OCI-LY7 (cell line): ENCODE data around the gene C10orf53. TPM values are rescaled to one million over a fixed set of nuclear protein-coding genes. Genes with fewer than 3 reads are reported as not detected.

Experiments used
- BruUV-seq: library from RNA; stranded (reverse); fragments of 400-500 nt; replicated peaks from 2 replicates; lab custom pipeline; 2021; lab: Mats Ljungman, UMichigan
- CTCF ChIA-PET: fragments of 300-600 bp; sonication (Branson Sonifier 250); formaldehyde crosslinking; loops from one replicate; lab custom pipeline; 2022; ENCODE audit warnings: antibody characterized with exemption; ENCODE audit not compliant: unreplicated experiment; lab: Charles Lee
- POLR2A ChIA-PET: fragments of 300-600 bp; sonication (Branson Sonifier 250); formaldehyde crosslinking; loops from one replicate; lab custom pipeline; 2022; ENCODE audit warnings: antibody characterized with exemption; lab: Charles Lee
- DNase-seq: peaks from one replicate; pipeline ENCODE4 v3.0.0-alpha.2; 2015; ENCODE audit warnings: low spot score
- H2AFZ ChIP-seq: fragments of 200-600 bp; sonication (generic), shearing (Covaris generic); 2 replicates; pipeline ENCODE4 v1.6.1; 2014; ENCODE audit warnings: mild to moderate bottlenecking, antibody characterized with exemption, low read length, moderate library complexity
- H3K27ac ChIP-seq: fragments of 200-600 bp; sonication (generic); 2 replicates; pipeline ENCODE4 v1.5.1; 2014; ENCODE audit warnings: mixed run types, low read depth, mild to moderate bottlenecking, moderate library complexity, low read length, inconsistent platforms; ENCODE audit not compliant: poor library complexity, severe bottlenecking
- H3K36me3 ChIP-seq: fragments of 200-600 bp; sonication (generic); 2 replicates; pipeline ENCODE4 v1.6.1; 2014; ENCODE audit warnings: mild to moderate bottlenecking, antibody characterized with exemption, low read length, moderate library complexity, mixed read lengths; ENCODE audit not compliant: insufficient read depth
- H3K4me1 ChIP-seq: fragments of 200-600 bp; sonication (generic); 2 replicates; pipeline ENCODE4 v1.5.1; 2014; ENCODE audit warnings: mild to moderate bottlenecking, low read length; ENCODE audit not compliant: insufficient read depth, poor library complexity, severe bottlenecking
- H3K4me2 ChIP-seq: fragments of 200-600 bp; sonication (generic); 2 replicates; pipeline ENCODE4 v1.6.1; 2014; ENCODE audit warnings: mild to moderate bottlenecking, low read length
- H3K4me3 ChIP-seq: fragments of 200-600 bp; sonication (generic); 2 replicates; pipeline ENCODE4 v1.5.1; 2014; ENCODE audit warnings: mild to moderate bottlenecking, low read depth, low read length; ENCODE audit not compliant: poor library complexity, severe bottlenecking
- H3K79me2 ChIP-seq: fragments of 200-600 bp; sonication (generic); 2 replicates; pipeline ENCODE4 v1.6.1; 2016; ENCODE audit warnings: low read depth, mild to moderate bottlenecking, low read length, moderate library complexity, mixed read lengths; ENCODE audit not compliant: insufficient read depth
- H3K9me2 ChIP-seq: fragments of 200-600 bp; sonication (generic); 2 replicates; pipeline ENCODE4 v1.6.1; 2016; ENCODE audit warnings: mild to moderate bottlenecking, low read length, mixed read lengths; ENCODE audit not compliant: insufficient read depth
- H3K9me3 ChIP-seq: fragments of 200-600 bp; sonication (generic); 2 replicates; pipeline ENCODE4 v1.6.1; 2014; ENCODE audit warnings: mild to moderate bottlenecking, mixed run types, low read length, mixed read lengths
- H4K20me1 ChIP-seq: fragments of 200-600 bp; sonication (generic); 2 replicates; pipeline ENCODE4 v1.6.1; 2014; ENCODE audit warnings: mild to moderate bottlenecking, antibody characterized with exemption, low read length, moderate library complexity, mixed read lengths; ENCODE audit not compliant: insufficient read depth
- EZH2phosphoT487 ChIP-seq: fragments of 200-600 bp; sonication (generic); IDR thresholded peaks from 2 replicates; pipeline ENCODE4 v1.6.1; 2018; ENCODE audit warnings: low read depth, borderline replicate concordance, mild to moderate bottlenecking, mixed run types, antibody characterized with exemption, low read length, moderate library complexity, mixed read lengths
- intact Hi-C: fragments of 100-400 bp; cut with micrococcal nuclease; formaldehyde crosslinking; loops from one replicate; pipeline ENCODE4 v1.10.0; 2022; ENCODE audit not compliant: unreplicated experiment
- total RNA-seq, 2 experiments: library from RNA; depleted of rRNA in 1 of 2; stranded (reverse); fragments of >200 nt in 1 of 2; shearing (Covaris generic) in 1 of 2; gene quantifications; 2 replicates each; pipeline ENCODE4 v1.2.3, GENCODE V29; 2014 to 2022
- TF ChIP-seq, protein P1 (sequence below): fragments of 200-600 bp; sonication (generic); conservative IDR thresholded peaks from 2 replicates; pipeline ENCODE4 v1.5.1; 2014; ENCODE audit warnings: mild to moderate bottlenecking, antibody characterized with exemption, low read length, moderate library complexity, mixed read lengths

C10orf53 gene
- total RNA-seq, 2 experiments from 2014 or later, result not detected

- no peaks in the 10 kb centered on the region for H3K36me3 ChIP-seq
- ChIA-PET POLR2A (no interaction called here), CTCF (no interaction called here)
- no peak overlapping the region for H3K4me3 ChIP-seq
- no peaks in the 10 kb centered on the region for H3K79me2 ChIP-seq
- TF ChIP-seq EZH2phosphoT487, result no peak
- TF ChIP-seq, protein P1, sequence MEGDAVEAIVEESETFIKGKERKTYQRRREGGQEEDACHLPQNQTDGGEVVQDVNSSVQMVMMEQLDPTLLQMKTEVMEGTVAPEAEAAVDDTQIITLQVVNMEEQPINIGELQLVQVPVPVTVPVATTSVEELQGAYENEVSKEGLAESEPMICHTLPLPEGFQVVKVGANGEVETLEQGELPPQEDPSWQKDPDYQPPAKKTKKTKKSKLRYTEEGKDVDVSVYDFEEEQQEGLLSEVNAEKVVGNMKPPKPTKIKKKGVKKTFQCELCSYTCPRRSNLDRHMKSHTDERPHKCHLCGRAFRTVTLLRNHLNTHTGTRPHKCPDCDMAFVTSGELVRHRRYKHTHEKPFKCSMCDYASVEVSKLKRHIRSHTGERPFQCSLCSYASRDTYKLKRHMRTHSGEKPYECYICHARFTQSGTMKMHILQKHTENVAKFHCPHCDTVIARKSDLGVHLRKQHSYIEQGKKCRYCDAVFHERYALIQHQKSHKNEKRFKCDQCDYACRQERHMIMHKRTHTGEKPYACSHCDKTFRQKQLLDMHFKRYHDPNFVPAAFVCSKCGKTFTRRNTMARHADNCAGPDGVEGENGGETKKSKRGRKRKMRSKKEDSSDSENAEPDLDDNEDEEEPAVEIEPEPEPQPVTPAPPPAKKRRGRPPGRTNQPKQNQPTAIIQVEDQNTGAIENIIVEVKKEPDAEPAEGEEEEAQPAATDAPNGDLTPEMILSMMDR, result no peak
- H3K27ac ChIP-seq, result no peak overlapping the region
- H3K9me2 ChIP-seq, result no peaks in the 10 kb centered on the region
- H3K4me2 ChIP-seq, result no peak overlapping the region
- DNase-seq, result no peak
- intact Hi-C loops, result no loop called here
- no peaks in the 10 kb centered on the region for H3K4me1 ChIP-seq
- no peaks in the 10 kb centered on the region; the same call in 1 of the 2 replicates for H3K9me3 ChIP-seq
- H2AFZ ChIP-seq, result no peak overlapping the region
- no peaks in the 10 kb centered on the region for H4K20me1 ChIP-seq
- no TSS peak for BruUV-seq
These were observed 15.9 kb upstream of the C10orf53 start for GRCh38 chr10:49663596-49663995.

- ChIA-PET POLR2A (interaction anchor here (1.4 kb wide), 1 partner anchor 15 kb away, joined by 3 read pairs; no protein-coding TSS in a partner anchor), CTCF (no interaction called here)
- Histone ChIP-seq H3K4me1 (no peaks in the 10 kb centered on the region), H3K9me2 (no peaks in the 10 kb centered on the region), H3K9me3 (no peaks in the 10 kb centered on the region), H3K79me2 (no peaks in the 10 kb centered on the region), H3K36me3 (no peaks in the 10 kb centered on the region), H4K20me1 (no peaks in the 10 kb centered on the region), H3K27ac (no peak overlapping the region), H3K4me3 (no peak overlapping the region), H2AFZ (no peak overlapping the region), H3K4me2 (no peak overlapping the region)
- no TSS peak for BruUV-seq
- DNase-seq, result no peak
- intact Hi-C loops, result no loop called here
- TF ChIP-seq, protein P1, result no peak
- no peak for TF ChIP-seq EZH2phosphoT487
These were observed 15.2 kb upstream of the C10orf53 start for GRCh38 chr10:49664006-49664841.

DNA sequence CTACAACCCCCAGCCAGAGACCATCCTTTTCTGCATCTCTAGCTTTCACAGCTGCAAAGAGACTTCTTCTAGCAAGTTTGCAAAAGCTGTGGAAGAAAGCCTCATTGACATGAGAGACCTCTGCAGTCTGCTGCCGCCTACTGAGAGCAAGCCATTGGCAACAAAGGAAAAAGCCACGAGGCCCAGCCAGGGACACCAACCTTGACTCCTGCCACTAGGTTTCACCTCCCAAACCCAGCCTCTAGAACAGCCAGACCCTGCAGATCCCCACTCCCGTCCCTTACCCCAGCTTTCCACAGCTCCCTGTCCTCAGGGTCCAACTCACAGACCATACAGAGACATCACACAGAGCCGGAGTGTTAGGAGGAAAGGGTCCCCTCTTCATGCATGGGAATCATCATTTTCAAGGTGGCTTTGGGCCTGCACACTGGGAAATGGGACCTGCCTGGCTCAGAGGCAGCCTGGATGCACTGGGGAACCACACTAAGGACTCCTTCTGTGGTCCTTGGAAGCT lies 14.6 kb upstream of the C10orf53 start:
- Histone ChIP-seq H2AFZ (no peak overlapping the region), H3K79me2 (no peaks in the 10 kb centered on the region), H3K9me2 (no peaks in the 10 kb centered on the region), H3K4me2 (no peak overlapping the region), H3K4me3 (no peak overlapping the region), H4K20me1 (no peaks in the 10 kb centered on the region), H3K27ac (no peak overlapping the region), H3K36me3 (no peaks in the 10 kb centered on the region), H3K9me3 (no peaks in the 10 kb centered on the region), H3K4me1 (no peaks in the 10 kb centered on the region)
- BruUV-seq, result no TSS peak
- no peak for DNase-seq
- POLR2A ChIA-PET, result interaction anchor here (1.4 kb wide), 1 partner anchor 15 kb away, joined by 3 read pairs; no protein-coding TSS in a partner anchor
- CTCF ChIA-PET, result no interaction called here
- TF ChIP-seq, protein P1, result no peak
- TF ChIP-seq EZH2phosphoT487, result no peak
- intact Hi-C loops, result no loop called here
